ENCODE results near the gene FNDC8. TPM values are rescaled to one million over a fixed set of nuclear protein-coding genes. Genes with fewer than 3 reads are reported as not detected.

The FNDC8 gene
- total and polyA plus RNA-seq, 10 donors = 0.10 TPM; not detected in 9

GRCh38 chr17:35074711-35075707 lies 46.4 kb upstream of the FNDC8 start:
- Histone ChIP-seq H3K9me3 (no peaks in the 10 kb centered on the region), H3K4me3 (no peak overlapping the region), H3K36me3 (peaks cover 0 to 16% (median 0%) of the 10 kb centered on the region in 6 donors), H3K4me1 (peaks cover 0 to 78% (median 39%) of the 10 kb centered on the region in 6 donors), H3K27me3 (replicated peaks in 1 of 7) (no peaks in the 10 kb centered on the region), H3K27ac (peak overlapping the region in 3 of 8 donors; percentile 47 to 67 (median 57))
- intact Hi-C loops (cut with DNase I; ENCODE audit: low total_unique reads) = no loop called here
- TF ChIP-seq CTCF (IDR thresholded peaks at IDR 0.05 in 8 of 11, conservative IDR thresholded peaks at IDR 0.05 in 3 of 11) = no peak
- no peak for DNase-seq
- 66 to 90% (median 73%) methylated on average over 2 of the region's 2 CpGs for WGBS, 5 donors

GRCh38 chr17:35076874-35077273 lies 44.5 kb upstream of the FNDC8 start:
- no peaks in the 10 kb centered on the region for H3K9me3 ChIP-seq
- 80 to 94% (median 88%) methylated on average over 1 of the region's 1 CpG for WGBS, 5 donors
- no peak overlapping the region for H3K27ac ChIP-seq
- no peak for DNase-seq
- H3K4me1 ChIP-seq = peaks cover 2 to 78% (median 56%) of the 10 kb centered on the region in 6 donors
- TF ChIP-seq CTCF (IDR thresholded peaks at IDR 0.05 in 8 of 11, conservative IDR thresholded peaks at IDR 0.05 in 3 of 11) (no peak), POLR2A (IDR thresholded peaks at IDR 0.05) (no peak), POLR2AphosphoS5 (IDR thresholded peaks at IDR 0.05) (no peak)
- H3K27me3 ChIP-seq (replicated peaks in 1 of 7) = no peaks in the 10 kb centered on the region
- intact Hi-C loops (cut with DNase I; ENCODE audit: low total_unique reads) = no loop called here
- no peaks in the 10 kb centered on the region for H3K36me3 ChIP-seq
- no peak overlapping the region for H3K4me3 ChIP-seq

GRCh38 chr17:35079547-35080423 lies 41.6 kb upstream of the FNDC8 start:
- peak overlapping the region in 3 of 8 donors; percentile 19 to 54 (median 24) for H3K27ac ChIP-seq
- H3K4me1 ChIP-seq = peaks cover 12 to 77% (median 45%) of the 10 kb centered on the region in 6 donors
- H3K9me3 ChIP-seq = no peaks in the 10 kb centered on the region
- intact Hi-C loops (cut with DNase I; ENCODE audit: low total_unique reads) = loop anchor here (10.0 kb wide), 1 partner anchor 55 kb away; no protein-coding TSS in a partner anchor
- H3K27me3 ChIP-seq (replicated peaks in 1 of 7) = no peaks in the 10 kb centered on the region
- no peaks in the 10 kb centered on the region for H3K36me3 ChIP-seq
- no peak overlapping the region for H3K4me3 ChIP-seq
- no peak for TF ChIP-seq POLR2A (IDR thresholded peaks at IDR 0.05)
- TF ChIP-seq POLR2AphosphoS5 (IDR thresholded peaks at IDR 0.05) = no peak
- no peak for TF ChIP-seq CTCF (IDR thresholded peaks at IDR 0.05 in 8 of 11, conservative IDR thresholded peaks at IDR 0.05 in 3 of 11)
- 92 to 100% (median 98%) methylated on average over 1 of the region's 1 CpG for WGBS, 5 donors
- DNase-seq = no peak

All from spleen (tissue), 11 donors.